ENCODE results near the gene NSD1.

- TF ChIP-seq EZH2 (IDR thresholded peaks at IDR 0.05; ENCODE audit: low read length, unreplicated experiment) (no peak), EZH2phosphoT487 (IDR thresholded peaks at IDR 0.05; ENCODE audit: borderline replicate concordance, low read length) (no peak)
- TF ChIP-seq, protein P1, sequence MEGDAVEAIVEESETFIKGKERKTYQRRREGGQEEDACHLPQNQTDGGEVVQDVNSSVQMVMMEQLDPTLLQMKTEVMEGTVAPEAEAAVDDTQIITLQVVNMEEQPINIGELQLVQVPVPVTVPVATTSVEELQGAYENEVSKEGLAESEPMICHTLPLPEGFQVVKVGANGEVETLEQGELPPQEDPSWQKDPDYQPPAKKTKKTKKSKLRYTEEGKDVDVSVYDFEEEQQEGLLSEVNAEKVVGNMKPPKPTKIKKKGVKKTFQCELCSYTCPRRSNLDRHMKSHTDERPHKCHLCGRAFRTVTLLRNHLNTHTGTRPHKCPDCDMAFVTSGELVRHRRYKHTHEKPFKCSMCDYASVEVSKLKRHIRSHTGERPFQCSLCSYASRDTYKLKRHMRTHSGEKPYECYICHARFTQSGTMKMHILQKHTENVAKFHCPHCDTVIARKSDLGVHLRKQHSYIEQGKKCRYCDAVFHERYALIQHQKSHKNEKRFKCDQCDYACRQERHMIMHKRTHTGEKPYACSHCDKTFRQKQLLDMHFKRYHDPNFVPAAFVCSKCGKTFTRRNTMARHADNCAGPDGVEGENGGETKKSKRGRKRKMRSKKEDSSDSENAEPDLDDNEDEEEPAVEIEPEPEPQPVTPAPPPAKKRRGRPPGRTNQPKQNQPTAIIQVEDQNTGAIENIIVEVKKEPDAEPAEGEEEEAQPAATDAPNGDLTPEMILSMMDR (conservative IDR thresholded peaks at IDR 0.05; ENCODE audit: low read depth, low read length): no peak
These were observed 216.2 kb downstream of the NSD1 start for GRCh38 chr5:177349762-177350161.
